SK-N-SH treated with all-trans-retinoic acid at 6 μM for 48 hours (cell line): ENCODE measurements around the gene ZNF22.

Source experiments
- ATAC-seq: fragments of 200-7000 bp; cut with Tn5 transposase; 3 replicates; pipeline ENCODE4 v1.9.1; 2020; ENCODE audit warnings: mild to moderate bottlenecking, moderate library complexity
- ESRRG ChIP-seq: fragments of 250-450 bp; sonication (Bioruptor Pico); IDR thresholded peaks from 2 replicates; pipeline ENCODE4 v1.6.1; 2021; ENCODE audit warnings: mild to moderate bottlenecking
- GLIS3 ChIP-seq: fragments of 250-450 bp; sonication (Bioruptor Pico); IDR thresholded peaks from 2 replicates; pipeline ENCODE4 v1.5.0; 2020; ENCODE audit warnings: mild to moderate bottlenecking, moderate library complexity
- ISL1 ChIP-seq: fragments of 250-450 bp; sonication (Bioruptor Pico); IDR thresholded peaks from 2 replicates; pipeline ENCODE4 v2.1.2; 2022; ENCODE audit warnings: mild to moderate bottlenecking, moderate library complexity
- OSR1 ChIP-seq: fragments of 250-450 bp; sonication (Bioruptor Pico); IDR thresholded peaks from 2 replicates; pipeline ENCODE4 v1.8.0; 2022; ENCODE audit warnings: moderate library complexity, mild to moderate bottlenecking, inconsistent platforms
- PPARA ChIP-seq: fragments of 250-450 bp; sonication (Bioruptor Pico); IDR thresholded peaks from 2 replicates; pipeline ENCODE4 v1.5.0; 2020; ENCODE audit warnings: mild to moderate bottlenecking, borderline replicate concordance
- SNAI2 ChIP-seq: fragments of 250-450 bp; sonication (Bioruptor Pico); IDR thresholded peaks from 2 replicates; pipeline ENCODE4 v1.5.0; 2020; ENCODE audit warnings: mild to moderate bottlenecking, moderate library complexity
- TCF4 ChIP-seq: fragments of 250-450 bp; sonication (Bioruptor Pico); IDR thresholded peaks from 2 replicates; pipeline ENCODE4 v1.8.0; 2021; ENCODE audit warnings: mild to moderate bottlenecking, moderate library complexity, borderline replicate concordance
- TOX ChIP-seq: fragments of 250-450 bp; sonication (Bioruptor Pico); IDR thresholded peaks from 2 replicates; pipeline ENCODE4 v1.8.0; 2021; ENCODE audit warnings: mild to moderate bottlenecking, moderate library complexity, borderline replicate concordance
- ZC3H10 ChIP-seq: fragments of 250-450 bp; sonication (Bioruptor Pico); IDR thresholded peaks from 2 replicates; pipeline ENCODE4 v1.5.1; 2021; ENCODE audit warnings: mild to moderate bottlenecking, moderate library complexity
- ZFP30 ChIP-seq: fragments of 450-650 bp; formaldehyde crosslinking; IDR thresholded peaks from 2 replicates; pipeline ENCODE4 v1.5.0; 2022; ENCODE audit warnings: mild to moderate bottlenecking, moderate library complexity
- ZNF565 ChIP-seq: fragments of 450-650 bp; formaldehyde crosslinking; conservative IDR thresholded peaks from 2 replicates; pipeline ENCODE4 v1.5.0; 2020; ENCODE audit warnings: low read depth, mild to moderate bottlenecking, moderate library complexity
- ZNF70 ChIP-seq: fragments of 450-650 bp; formaldehyde crosslinking; IDR thresholded peaks from 2 replicates; pipeline ENCODE4 v1.5.0; 2020; ENCODE audit warnings: mild to moderate bottlenecking, moderate library complexity
- TF ChIP-seq, protein P1 (sequence below): fragments of 250-450 bp; sonication (Bioruptor Pico); IDR thresholded peaks from 2 replicates; pipeline ENCODE4 v1.5.1; 2020; ENCODE audit warnings: low read depth, mild to moderate bottlenecking, moderate library complexity
- TF ChIP-seq, protein P2 (sequence below): fragments of 250-450 bp; sonication (Bioruptor Pico); IDR thresholded peaks from 2 replicates; pipeline ENCODE4 v1.5.0; 2020; ENCODE audit warnings: mild to moderate bottlenecking, moderate library complexity
- TF ChIP-seq, protein P3 (sequence below): fragments of 250-450 bp; sonication (Bioruptor Pico); IDR thresholded peaks from 2 replicates; pipeline ENCODE4 v1.8.0; 2021; ENCODE audit warnings: low read depth, mild to moderate bottlenecking, moderate library complexity, borderline replicate concordance

The ZNF22 gene

DNA sequence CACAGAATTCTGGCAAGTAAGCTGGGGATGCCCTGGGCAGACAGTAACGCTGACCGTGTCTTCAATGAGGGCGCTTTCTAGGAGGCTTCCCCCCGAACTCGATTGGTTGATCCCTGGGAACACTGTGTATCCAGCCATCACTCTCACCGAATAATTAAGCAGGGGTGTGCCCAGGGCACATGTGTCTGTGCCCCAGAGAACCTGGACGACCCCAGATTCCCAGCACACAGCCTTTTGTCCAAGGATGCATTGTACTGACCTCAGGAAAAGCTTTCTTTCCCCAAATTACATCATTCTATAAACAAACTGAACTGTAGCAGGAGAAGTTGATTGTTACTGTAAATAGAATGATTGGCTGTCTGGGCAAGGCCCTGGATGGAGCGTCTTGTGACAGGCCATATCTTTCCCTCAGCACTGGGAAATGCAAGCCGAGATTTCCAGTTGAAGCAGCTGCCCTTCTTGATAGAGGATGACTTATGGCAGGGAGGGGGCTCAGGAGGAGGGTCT, 15.5 kb upstream of the ZNF22 start:
- ATAC-seq, result no peak

DNA sequence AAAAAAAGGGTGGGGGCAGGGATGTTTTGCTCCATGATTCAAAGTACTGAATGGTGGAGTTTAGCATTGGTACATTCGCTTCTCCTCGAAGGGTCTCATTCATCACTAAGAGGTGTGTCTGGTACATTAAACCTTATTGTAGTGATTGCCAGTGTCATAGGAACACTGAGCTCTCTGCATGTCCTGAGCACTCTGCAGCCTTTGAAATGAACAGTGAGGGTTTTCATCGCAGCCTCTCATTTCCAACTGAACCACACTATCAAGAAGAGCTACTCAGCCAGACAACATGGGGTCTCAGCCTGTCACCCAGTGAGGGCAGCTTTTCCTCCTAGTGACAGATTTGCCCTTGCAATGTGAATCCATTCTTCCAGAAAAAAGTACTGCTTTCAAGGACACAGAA, 14.5 kb upstream of the ZNF22 start:
- TF ChIP-seq ISL1 (CRISPR knock-in tag) (no peak), SNAI2 (CRISPR knock-in tag) (no peak), ZC3H10 (CRISPR knock-in tag) (no peak), ZNF70 (no peak), ESRRG (CRISPR knock-in tag) (no peak), GLIS3 (CRISPR knock-in tag) (no peak), TCF4 (CRISPR knock-in tag) (no peak)
- TF ChIP-seq, protein P1, sequence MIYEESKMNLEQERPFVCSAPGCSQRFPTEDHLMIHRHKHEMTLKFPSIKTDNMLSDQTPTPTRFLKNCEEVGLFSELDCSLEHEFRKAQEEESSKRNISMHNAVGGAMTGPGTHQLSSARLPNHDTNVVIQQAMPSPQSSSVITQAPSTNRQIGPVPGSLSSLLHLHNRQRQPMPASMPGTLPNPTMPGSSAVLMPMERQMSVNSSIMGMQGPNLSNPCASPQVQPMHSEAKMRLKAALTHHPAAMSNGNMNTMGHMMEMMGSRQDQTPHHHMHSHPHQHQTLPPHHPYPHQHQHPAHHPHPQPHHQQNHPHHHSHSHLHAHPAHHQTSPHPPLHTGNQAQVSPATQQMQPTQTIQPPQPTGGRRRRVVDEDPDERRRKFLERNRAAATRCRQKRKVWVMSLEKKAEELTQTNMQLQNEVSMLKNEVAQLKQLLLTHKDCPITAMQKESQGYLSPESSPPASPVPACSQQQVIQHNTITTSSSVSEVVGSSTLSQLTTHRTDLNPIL (CRISPR knock-in tag), result no peak
- TF ChIP-seq, protein P2, sequence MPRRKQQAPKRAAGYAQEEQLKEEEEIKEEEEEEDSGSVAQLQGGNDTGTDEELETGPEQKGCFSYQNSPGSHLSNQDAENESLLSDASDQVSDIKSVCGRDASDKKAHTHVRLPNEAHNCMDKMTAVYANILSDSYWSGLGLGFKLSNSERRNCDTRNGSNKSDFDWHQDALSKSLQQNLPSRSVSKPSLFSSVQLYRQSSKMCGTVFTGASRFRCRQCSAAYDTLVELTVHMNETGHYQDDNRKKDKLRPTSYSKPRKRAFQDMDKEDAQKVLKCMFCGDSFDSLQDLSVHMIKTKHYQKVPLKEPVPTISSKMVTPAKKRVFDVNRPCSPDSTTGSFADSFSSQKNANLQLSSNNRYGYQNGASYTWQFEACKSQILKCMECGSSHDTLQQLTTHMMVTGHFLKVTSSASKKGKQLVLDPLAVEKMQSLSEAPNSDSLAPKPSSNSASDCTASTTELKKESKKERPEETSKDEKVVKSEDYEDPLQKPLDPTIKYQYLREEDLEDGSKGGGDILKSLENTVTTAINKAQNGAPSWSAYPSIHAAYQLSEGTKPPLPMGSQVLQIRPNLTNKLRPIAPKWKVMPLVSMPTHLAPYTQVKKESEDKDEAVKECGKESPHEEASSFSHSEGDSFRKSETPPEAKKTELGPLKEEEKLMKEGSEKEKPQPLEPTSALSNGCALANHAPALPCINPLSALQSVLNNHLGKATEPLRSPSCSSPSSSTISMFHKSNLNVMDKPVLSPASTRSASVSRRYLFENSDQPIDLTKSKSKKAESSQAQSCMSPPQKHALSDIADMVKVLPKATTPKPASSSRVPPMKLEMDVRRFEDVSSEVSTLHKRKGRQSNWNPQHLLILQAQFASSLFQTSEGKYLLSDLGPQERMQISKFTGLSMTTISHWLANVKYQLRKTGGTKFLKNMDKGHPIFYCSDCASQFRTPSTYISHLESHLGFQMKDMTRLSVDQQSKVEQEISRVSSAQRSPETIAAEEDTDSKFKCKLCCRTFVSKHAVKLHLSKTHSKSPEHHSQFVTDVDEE, result no peak
- TF ChIP-seq, protein P3, sequence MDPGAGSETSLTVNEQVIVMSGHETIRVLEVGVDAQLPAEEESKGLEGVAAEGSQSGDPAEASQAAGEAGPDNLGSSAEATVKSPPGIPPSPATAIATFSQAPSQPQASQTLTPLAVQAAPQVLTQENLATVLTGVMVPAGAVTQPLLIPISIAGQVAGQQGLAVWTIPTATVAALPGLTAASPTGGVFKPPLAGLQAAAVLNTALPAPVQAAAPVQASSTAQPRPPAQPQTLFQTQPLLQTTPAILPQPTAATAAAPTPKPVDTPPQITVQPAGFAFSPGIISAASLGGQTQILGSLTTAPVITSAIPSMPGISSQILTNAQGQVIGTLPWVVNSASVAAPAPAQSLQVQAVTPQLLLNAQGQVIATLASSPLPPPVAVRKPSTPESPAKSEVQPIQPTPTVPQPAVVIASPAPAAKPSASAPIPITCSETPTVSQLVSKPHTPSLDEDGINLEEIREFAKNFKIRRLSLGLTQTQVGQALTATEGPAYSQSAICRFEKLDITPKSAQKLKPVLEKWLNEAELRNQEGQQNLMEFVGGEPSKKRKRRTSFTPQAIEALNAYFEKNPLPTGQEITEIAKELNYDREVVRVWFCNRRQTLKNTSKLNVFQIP (CRISPR knock-in tag), result no peak
- no peak for ATAC-seq

More for the DNA sequence above, 15.5 kb upstream of the ZNF22 start:
- TF ChIP-seq SNAI2 (CRISPR knock-in tag) (no peak), ISL1 (CRISPR knock-in tag) (no peak), ZNF565 (CRISPR knock-in tag) (no peak), OSR1 (no peak), TOX (CRISPR knock-in tag) (no peak), PPARA (CRISPR knock-in tag) (no peak)
- TF ChIP-seq, protein P2, result no peak
- TF ChIP-seq, protein P1 (CRISPR knock-in tag), result no peak
- TF ChIP-seq, protein P3 (CRISPR knock-in tag), result no peak

DNA sequence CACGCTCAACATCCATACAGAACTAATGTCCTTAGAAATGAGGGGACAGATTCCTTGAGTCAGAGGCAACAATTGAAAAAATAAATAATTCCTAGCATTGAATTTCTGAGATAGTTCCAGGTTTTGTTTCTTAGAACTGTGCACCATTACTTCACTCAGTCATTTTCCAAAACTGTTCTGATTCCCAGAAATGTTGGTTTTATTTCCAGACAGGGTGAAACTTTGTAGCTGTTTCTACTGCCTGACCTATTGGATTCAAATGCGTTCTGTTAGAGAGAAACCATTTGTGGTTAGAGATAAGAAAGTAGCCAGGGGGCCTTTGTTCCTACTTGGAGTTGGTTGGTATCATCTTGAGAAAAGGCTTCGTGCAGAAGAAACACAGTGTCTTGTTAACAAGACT, 14.1 kb upstream of the ZNF22 start:
- TF ChIP-seq ISL1 (CRISPR knock-in tag) (no peak), ZFP30 (CRISPR knock-in tag) (no peak)
- TF ChIP-seq, all 23 proteins: peak for 0
- no peak for ATAC-seq
